Measurements from ENCODE around the gene SLC16A12.

GRCh38 chr10:89388806-89389205 lies 146.6 kb downstream of the SLC16A12 start:
- TF ChIP-seq CTCF (conservative IDR thresholded peaks at IDR 0.05; ENCODE audit: low read depth, low read length) (no peak), FOS (IDR thresholded peaks at IDR 0.05; ENCODE audit: low read depth, low read length) (no peak), RAD21 (IDR thresholded peaks at IDR 0.05; ENCODE audit: low read length) (no peak), POLR2A (IDR thresholded peaks at IDR 0.05; ENCODE audit: low read depth, low read length) (no peak), MXI1 (IDR thresholded peaks at IDR 0.05; ENCODE audit: borderline replicate concordance, low read depth, low read length) (no peak), RCOR1 (IDR thresholded peaks at IDR 0.05; ENCODE audit: insufficient replicate concordance, low read length) (no peak), MAZ (IDR thresholded peaks at IDR 0.05; ENCODE audit: borderline replicate concordance, low read depth, low read length) (no peak), BHLHE40 (IDR thresholded peaks at IDR 0.05; ENCODE audit: low read depth, low read length) (no peak)

All from IMR-90 (cell line).